ENCODE data around the gene IL17RA.

IL17RA gene

GRCh38 chr22:17083811-17084441 is 874 bp upstream of the IL17RA start:
- no peak for DNase-seq (ENCODE audit: low read depth)
- H3K4me3 ChIP-seq (replicated peaks; ENCODE audit: low read depth, low read length): peak overlapping the region; percentile 81
- TF ChIP-seq CTCF (IDR thresholded peaks at IDR 0.05; ENCODE audit: low read length, missing control alignments): no peak

- H3K4me3 ChIP-seq (replicated peaks; ENCODE audit: low read depth, low read length): peak overlapping the region; percentile 81
- no peak for DNase-seq (ENCODE audit: low read depth)
- no peak for TF ChIP-seq CTCF (IDR thresholded peaks at IDR 0.05; ENCODE audit: low read length, missing control alignments)
Measured at GRCh38 chr22:17085277-17086181, 729 bp downstream of the IL17RA start.

- H3K4me3 ChIP-seq (replicated peaks; ENCODE audit: low read depth, low read length): peak overlapping the region; percentile 81
- no peak for DNase-seq (ENCODE audit: low read depth)
- TF ChIP-seq CTCF (IDR thresholded peaks at IDR 0.05; ENCODE audit: low read length, missing control alignments): no peak
Measured at GRCh38 chr22:17086296-17086695, 1.5 kb downstream of the IL17RA start.

- peak overlapping the region; percentile 81 for H3K4me3 ChIP-seq (replicated peaks; ENCODE audit: low read depth, low read length)
- no peak for TF ChIP-seq CTCF (IDR thresholded peaks at IDR 0.05; ENCODE audit: low read length, missing control alignments)
- DNase-seq (ENCODE audit: low read depth): no peak
Measured at GRCh38 chr22:17086788-17087497, 2.1 kb downstream of the IL17RA start.

GRCh38 chr22:17087498-17088131 is 2.8 kb downstream of the IL17RA start:
- peak; percentile 45 for DNase-seq (ENCODE audit: low read depth)
- H3K4me3 ChIP-seq (replicated peaks; ENCODE audit: low read depth, low read length): no peak overlapping the region
- no peak for TF ChIP-seq CTCF (IDR thresholded peaks at IDR 0.05; ENCODE audit: low read length, missing control alignments)

GRCh38 chr22:17090550-17090949 is 5.8 kb downstream of the IL17RA start:
- no peak for DNase-seq (ENCODE audit: low read depth)

More at GRCh38 chr22:17090550-17090949, 5.8 kb downstream of the IL17RA start:
- no peak for TF ChIP-seq CTCF (IDR thresholded peaks at IDR 0.05; ENCODE audit: low read length, missing control alignments)
- no peak overlapping the region for H3K4me3 ChIP-seq (replicated peaks; ENCODE audit: low read depth, low read length)

Measured in fibroblast of pulmonary artery (primary cell).